Measurements from ENCODE around the gene CPXM1.

- TF ChIP-seq POLR2A (IDR thresholded peaks at IDR 0.05) (no peak), POLR2AphosphoS5 (IDR thresholded peaks at IDR 0.05) (no peak)
- TF ChIP-seq, protein P1, sequence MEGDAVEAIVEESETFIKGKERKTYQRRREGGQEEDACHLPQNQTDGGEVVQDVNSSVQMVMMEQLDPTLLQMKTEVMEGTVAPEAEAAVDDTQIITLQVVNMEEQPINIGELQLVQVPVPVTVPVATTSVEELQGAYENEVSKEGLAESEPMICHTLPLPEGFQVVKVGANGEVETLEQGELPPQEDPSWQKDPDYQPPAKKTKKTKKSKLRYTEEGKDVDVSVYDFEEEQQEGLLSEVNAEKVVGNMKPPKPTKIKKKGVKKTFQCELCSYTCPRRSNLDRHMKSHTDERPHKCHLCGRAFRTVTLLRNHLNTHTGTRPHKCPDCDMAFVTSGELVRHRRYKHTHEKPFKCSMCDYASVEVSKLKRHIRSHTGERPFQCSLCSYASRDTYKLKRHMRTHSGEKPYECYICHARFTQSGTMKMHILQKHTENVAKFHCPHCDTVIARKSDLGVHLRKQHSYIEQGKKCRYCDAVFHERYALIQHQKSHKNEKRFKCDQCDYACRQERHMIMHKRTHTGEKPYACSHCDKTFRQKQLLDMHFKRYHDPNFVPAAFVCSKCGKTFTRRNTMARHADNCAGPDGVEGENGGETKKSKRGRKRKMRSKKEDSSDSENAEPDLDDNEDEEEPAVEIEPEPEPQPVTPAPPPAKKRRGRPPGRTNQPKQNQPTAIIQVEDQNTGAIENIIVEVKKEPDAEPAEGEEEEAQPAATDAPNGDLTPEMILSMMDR (IDR thresholded peaks at IDR 0.05): no peak
These were observed 880 bp upstream of the CPXM1 start for GRCh38 chr20:2801286-2801728.

Measured in prostate gland (tissue), 2 donors.